NCI-H2081 treated with DMSO at 0.1 percent for 48 hours (cell line): ENCODE measurements around the gene IGF1R.

ENCODE experiments used
- DNase-seq: peaks from one replicate; lab custom pipeline; 2025; lab: John Stamatoyannopoulos, UW

Gene IGF1R

GRCh38 chr15:98775498-98776230 is 127.3 kb downstream of the IGF1R start:
- no peak for DNase-seq

GRCh38 chr15:98776607-98777281 is 128.4 kb downstream of the IGF1R start:
- DNase-seq: no peak

DNA sequence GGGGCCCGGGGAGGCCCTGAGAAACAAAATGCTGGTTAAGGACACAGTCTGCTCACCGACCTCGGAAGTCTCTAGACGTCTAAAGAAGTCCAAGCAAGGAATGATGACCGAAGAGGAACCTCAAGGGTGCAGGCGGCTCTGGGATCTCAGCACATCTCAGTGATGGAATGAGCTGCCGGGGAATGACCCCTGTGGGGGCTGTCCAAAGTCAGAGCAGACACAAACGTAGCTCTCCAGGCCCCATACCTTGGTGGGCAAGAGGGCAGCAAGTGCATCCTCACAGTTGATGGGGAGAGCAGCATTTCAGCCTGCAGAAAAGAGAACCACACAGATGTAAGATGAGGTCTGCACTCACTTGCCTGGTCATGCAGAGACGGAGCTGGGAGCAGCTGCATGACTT is 129.1 kb downstream of the IGF1R start:
- no peak for DNase-seq

DNA sequence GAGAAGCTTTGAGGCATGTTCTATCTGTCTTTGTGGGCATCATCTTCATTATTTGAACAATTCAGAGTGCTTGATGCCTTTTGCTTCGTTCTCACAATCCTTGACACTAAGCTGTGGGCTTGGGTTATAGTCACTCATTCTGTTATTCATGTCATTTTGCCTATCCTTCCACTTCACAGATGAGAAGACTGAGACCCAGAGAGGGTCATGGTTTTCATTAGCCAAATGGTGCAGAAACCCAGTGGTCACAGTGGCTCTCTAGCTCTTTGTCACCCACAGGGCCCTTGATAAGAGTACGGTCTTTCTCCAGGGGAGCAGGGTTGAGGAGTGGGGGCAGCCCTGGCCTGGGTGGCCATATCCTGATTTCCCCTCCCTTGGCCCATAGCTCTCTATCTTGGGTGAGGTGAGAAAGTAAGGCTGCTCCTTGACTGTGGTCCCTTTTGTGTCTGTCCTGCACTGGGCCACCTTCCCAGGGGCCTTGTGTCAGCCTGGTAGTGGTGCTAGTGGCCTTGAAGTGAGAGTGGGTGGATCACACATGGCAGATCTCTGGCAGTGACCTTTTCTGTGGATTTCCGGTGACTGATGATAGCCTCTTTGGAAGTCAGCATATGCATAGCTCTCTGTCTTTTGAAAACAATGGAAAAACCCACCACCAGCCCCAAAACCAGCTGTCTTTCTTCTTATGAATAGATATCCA is 130.1 kb downstream of the IGF1R start:
- no peak for DNase-seq

DNA sequence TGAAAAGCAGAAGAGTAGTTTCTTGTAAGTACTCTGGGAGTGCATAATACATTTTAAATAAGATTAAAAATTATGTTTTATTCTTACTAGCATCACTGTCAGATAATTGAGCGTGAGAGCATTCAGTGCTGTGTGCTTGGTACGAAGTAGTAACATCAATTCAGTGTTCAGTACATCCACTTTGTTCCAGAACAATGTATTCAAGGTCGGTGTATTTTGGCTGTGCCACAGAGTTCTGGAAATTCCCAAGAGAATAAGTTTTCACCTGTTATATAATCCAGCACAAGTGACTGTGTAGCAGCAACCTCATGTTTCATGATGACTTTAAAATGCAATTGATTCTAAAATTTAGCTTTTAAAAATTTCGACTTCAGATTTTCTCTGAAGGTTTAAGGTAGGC is 130.6 kb downstream of the IGF1R start:
- no peak for DNase-seq

GRCh38 chr15:98779463-98780071 is 131.2 kb downstream of the IGF1R start:
- no peak for DNase-seq

GRCh38 chr15:98781838-98782237 is 133.5 kb downstream of the IGF1R start:
- no peak for DNase-seq

DNA sequence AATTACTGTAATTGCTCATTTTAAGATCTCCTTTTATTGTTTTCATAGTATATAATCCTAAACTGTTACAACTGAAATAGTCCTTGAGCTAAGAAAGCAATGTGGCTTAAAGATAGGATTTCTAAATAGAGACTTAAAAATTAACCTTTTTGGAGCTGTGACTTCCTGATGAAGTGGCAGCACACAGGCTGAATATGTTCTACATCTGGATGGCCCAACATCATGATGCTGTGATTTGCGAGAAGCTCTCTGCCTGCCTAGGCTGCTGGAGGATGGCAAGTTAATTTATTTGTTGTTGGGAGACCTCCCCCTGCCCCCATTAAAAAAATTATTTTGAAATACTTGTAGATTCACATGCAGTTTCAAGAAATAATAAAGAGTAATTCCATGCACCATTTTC is 134.5 kb downstream of the IGF1R start:
- no peak for DNase-seq

GRCh38 chr15:98785431-98785806 is 137.1 kb downstream of the IGF1R start:
- no peak for DNase-seq

GRCh38 chr15:98785807-98786621 is 137.7 kb downstream of the IGF1R start:
- no peak for DNase-seq

DNA sequence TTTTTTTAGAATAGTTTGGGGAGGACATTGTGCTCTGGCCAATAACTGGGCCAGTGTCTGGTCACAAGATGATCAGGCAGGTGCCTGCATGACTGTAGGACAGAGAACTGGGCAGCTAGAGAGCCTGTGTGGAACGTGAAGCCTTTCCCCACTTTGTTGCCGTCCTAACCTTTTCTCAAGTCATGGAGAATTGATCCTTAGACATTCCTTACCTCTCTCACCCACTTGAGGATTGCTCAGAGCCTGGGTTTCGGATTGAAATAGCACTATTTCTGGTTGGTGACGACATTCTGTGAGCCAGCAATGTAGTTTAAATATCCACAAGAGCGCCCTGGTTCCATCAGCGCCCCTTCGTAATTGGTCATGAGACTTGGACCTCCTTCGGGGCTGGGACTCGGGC is 138.4 kb downstream of the IGF1R start:
- no peak for DNase-seq

DNA sequence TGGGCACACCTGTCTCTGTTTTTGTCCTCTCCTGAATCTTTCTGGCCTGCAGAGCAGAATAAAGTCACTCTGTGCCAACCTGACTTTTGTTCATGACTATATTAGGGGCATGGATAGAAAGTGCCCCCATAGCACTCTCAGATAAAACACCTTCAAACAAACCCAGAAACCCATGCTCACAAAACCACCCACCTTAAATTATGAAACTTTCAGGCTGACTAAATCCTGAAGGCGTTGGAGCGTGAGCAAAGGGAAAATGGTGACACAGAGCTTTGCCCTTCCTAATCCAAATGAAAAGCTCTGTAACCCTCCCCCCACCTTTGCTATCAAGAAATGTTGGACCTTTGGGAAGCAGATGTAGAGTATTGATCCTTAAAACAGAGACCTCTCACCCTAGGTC is 138.9 kb downstream of the IGF1R start:
- DNase-seq: no peak

DNA sequence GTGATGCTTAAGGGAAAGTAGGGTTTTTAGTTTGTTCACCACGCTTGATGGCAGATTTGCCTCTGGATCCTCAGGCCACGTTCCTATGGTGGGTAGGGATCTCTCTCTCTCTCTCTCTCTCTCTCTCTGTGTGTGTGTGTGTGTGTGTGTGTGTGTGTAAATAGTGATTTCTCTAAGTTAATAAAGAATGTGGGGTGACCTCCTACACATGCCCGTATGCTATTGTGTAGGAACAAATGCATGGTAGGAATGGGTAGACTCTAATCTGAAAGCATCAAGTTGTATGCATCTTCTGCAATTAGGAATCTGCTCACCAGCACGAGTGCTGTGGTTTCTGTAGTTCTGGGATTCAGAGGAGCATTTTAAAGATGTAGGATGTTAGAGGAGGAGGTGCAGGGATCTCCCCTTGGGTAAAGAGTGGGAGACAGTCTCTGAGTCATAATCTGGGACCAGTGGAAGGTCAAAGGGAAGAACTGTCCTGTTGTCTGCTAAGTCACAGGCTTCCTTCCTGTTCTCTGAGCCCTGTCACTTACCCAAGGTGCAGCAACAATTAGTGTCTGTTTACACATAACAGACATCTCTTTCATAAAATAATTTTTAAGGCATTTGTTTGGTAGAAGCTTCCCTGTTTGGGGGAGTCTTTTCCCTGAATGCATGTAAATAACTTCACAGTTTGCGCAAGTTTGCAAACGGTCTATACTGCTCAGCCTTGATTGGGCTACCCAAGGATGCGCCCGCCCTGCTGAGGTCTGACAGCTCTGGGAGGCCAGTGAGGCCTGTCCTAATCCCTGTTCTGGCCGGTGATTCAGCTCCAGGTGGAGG is 139.8 kb downstream of the IGF1R start:
- DNase-seq: no peak

DNA sequence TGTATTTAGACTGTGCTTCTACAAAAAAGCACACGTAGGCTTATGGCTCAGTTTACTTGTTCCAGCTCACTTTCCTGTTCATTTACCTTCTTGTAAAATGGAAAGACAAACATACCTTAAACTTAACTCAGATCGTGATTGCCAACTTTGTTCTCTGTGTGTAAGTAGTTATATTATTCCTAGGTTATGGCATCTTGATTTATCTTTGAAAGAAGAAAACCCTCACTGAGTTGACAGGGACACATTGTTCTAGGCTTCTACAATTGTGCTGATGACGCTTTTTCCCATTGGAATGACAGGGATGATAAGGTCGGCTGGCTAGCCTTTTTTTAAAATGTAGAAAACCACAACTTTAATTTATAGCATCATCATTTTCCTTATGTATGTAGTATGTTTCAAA is 140.7 kb downstream of the IGF1R start:
- DNase-seq: no peak

DNA sequence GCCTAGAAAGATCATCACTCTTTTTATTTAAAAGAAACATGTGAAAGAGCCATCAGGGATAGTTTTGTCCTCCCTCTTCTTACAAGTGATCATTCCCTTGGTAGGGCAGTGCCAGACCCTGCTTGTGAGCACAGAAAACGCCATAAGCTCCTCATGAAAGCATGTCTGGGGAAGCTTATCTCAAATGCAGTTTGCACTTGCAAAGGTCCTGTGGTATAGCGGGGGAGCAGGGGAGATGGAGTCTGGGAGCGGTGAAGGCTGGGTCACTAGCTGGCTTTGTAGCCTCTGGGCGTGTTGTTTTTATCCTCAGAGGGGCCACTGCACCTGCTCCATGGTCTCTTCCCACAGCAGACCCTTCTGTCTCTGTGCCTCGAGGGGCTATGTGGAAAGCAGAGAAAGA is 141.9 kb downstream of the IGF1R start:
- DNase-seq: no peak

GRCh38 chr15:98791046-98791701 is 142.8 kb downstream of the IGF1R start:
- no peak for DNase-seq

DNA sequence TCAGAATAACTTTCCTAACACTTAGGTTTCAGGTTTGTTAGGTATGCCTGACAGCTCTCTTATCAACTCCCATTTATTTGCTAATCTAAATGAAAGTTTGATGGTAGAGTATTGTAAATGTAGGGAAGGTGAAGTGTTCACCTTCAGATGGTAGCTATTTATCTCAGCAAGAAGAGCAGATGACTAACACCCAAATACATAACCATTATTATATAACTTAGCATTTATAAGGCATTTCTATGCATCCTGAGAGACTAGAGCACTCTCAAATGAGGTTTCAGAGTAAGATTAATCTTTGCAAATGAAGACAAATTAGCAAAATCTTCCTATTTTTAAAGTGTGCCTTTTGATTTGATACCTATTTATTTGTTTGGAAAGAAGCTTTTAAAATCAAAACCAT is 143.8 kb downstream of the IGF1R start:
- no peak for DNase-seq

DNA sequence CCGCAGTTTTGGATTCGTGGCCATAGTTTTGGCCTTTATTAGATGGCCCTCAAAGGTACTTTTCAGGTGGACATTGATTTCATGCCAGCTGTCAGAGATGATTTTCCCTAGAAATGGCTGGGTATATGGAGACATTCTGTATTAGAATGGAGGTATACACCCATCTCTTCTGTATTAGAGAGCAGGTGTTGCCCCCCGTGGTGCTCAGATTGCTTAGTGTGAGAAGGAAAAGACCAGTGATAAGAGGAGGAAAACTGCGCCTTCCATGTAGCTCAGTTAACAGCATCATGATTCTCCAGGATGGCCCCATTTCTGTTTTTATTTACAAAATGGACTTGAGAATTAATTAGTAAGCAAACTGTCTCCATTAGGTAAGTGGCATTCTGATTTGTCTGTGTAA is 145.9 kb downstream of the IGF1R start:
- DNase-seq: no peak

GRCh38 chr15:98794748-98795147 is 146.4 kb downstream of the IGF1R start:
- DNase-seq: no peak

DNA sequence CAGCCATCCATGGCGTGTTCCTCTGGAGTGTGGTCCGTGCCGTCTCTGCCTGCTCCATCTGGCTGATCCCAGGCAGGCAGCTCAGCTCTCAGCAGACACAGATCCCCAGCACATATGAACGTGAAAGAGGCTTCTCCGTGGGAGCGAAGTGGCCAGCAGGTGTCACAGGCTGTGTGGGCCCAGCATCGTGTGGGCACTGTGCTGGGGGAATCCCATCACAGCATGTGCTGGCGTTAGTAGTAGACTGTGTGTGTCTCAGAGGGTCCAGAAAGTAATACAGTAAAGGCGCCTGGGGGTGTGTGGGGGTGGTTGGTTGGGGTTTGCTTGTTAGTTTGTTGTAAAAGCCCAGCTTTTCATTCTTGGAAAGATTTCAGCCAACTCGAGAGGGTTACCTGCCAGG is 147.6 kb downstream of the IGF1R start:
- no peak for DNase-seq
